ENCODE measurements around the gene SIM1. TPM values are rescaled to one million over a fixed set of nuclear protein-coding genes. Genes with fewer than 3 reads are reported as not detected.

SIM1 gene
- total and polyA plus RNA-seq, 2 of the 8 experiments (the other 6 are each of a cell fraction or from before 2014, with no cell fraction given): 0.02 to 0.39 TPM

DNA sequence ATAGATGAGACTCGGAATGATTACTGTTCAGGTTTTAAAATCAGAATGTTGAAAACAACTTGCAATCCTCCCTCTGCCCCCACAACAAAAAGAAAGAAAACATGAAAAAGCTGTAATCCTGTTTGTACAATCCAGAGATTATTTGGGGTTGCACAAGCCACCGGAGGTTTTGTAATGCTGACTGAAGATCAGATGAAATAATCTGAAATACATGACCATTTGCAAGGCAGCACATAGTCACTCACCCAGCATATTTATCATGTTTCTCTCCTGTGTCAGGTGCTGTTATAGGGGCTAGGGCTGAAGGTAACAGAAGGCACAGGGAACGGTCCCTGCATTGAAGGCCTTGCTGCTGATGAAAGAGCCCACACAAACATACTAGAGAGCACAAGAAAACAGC lies 85.3 kb downstream of the SIM1 start:
- no peaks in the 10 kb centered on the region for H3K79me2 ChIP-seq (ENCODE audit: control insufficient read depth in 1 of 2, insufficient read depth in 2 of 2, low read length in 2 of 2)
- WGBS, 2 experiments (ENCODE audit: extremely low coverage in 1 of 2, insufficient coverage in 1 of 2, insufficient read length in 1 of 2, insufficient replicate concordance in 2 of 2, low coverage in 1 of 2, low lambda C conversion rate in 2 of 2, missing lambda C conversion rate in 1 of 2): 96% methylated on average over 3 of the region's 3 CpGs; no CpG with 5 or more reads in 1 of the 2 experiments
- no peaks in the 10 kb centered on the region for H3K4me1 ChIP-seq (replicated peaks in 1 of 4; ENCODE audit: control insufficient read depth in 3 of 4, insufficient read depth in 4 of 4, low read length in 3 of 4)
- H4K91ac ChIP-seq (replicated peaks; ENCODE audit: insufficient read length, low read length): no peak overlapping the region
- H3K4me2 ChIP-seq (ENCODE audit: insufficient read depth in 1 of 2, low read depth in 2 of 2, low read length in 2 of 2): no peak overlapping the region
- H2AK5ac ChIP-seq (ENCODE audit: low read depth, low read length): no peak overlapping the region
- FAIRE-seq (no peak), DNase-seq (ENCODE audit: low read depth in 1 of 2, low spot score in 2 of 2) (no peak)
- CTCF ChIA-PET (ENCODE audit: partially characterized antibody): no interaction called here
- H3K27ac ChIP-seq (ENCODE audit: low read depth, low read length): no peak overlapping the region
- no peak overlapping the region for H2BK20ac ChIP-seq (ENCODE audit: low read length)
- POLR2A ChIA-PET (ENCODE audit: partially characterized antibody): no interaction called here
- H3K4me3 ChIP-seq (ENCODE audit: extremely low read depth in 1 of 4, insufficient read depth in 2 of 4, low read depth in 3 of 4, low read length in 4 of 4): no peak overlapping the region
- H4K8ac ChIP-seq (ENCODE audit: extremely low read depth, insufficient read depth, low read length): no peak overlapping the region
- H2BK5ac ChIP-seq (ENCODE audit: low read depth, low read length): 0 out of 2 replicates have a peak overlapping the region, but pooled peaks have one; percentile 26
- no peak overlapping the region for H3K14ac ChIP-seq (ENCODE audit: insufficient read length)
- no peak overlapping the region for H3K56ac ChIP-seq (replicated peaks; ENCODE audit: insufficient read length, low read depth, low read length)
- no peaks in the 10 kb centered on the region for H3K27me3 ChIP-seq (replicated peaks in 1 of 4; ENCODE audit: control insufficient read depth in 3 of 4, extremely low read depth in 1 of 4, insufficient read depth in 3 of 4, low read length in 3 of 4)
- no peak overlapping the region for H3K23ac ChIP-seq (ENCODE audit: insufficient read length)
- no peaks in the 10 kb centered on the region for H3K23me2 ChIP-seq (ENCODE audit: low read depth, low read length)
- H3K9me3 ChIP-seq (ENCODE audit: insufficient read depth in 2 of 2, low read depth in 1 of 2, low read length in 1 of 2): no peaks in the 10 kb centered on the region
- no peak overlapping the region for H3K4ac ChIP-seq (replicated peaks; ENCODE audit: insufficient read length, low read depth, low read length)
- no peak overlapping the region for H4K5ac ChIP-seq (ENCODE audit: insufficient read length, low read depth, low read length)
- no peak overlapping the region for H3K9ac ChIP-seq (replicated peaks in 1 of 4; ENCODE audit: extremely low read depth in 1 of 4, low read depth in 3 of 4, low read length in 3 of 4)
- H2BK120ac ChIP-seq (replicated peaks; ENCODE audit: low read depth, low read length): no peak overlapping the region
- H4K20me1 ChIP-seq (replicated peaks in 1 of 2; ENCODE audit: control insufficient read depth in 1 of 2, insufficient read depth in 2 of 2, low read length in 2 of 2): no peaks in the 10 kb centered on the region
- no peak overlapping the region for H2AFZ ChIP-seq (ENCODE audit: low read length)
- H3K18ac ChIP-seq (ENCODE audit: extremely low read depth, low read length): no peak overlapping the region
- H3K79me1 ChIP-seq (ENCODE audit: low read depth, low read length): no peaks in the 10 kb centered on the region
- H2BK12ac ChIP-seq (ENCODE audit: low read depth, low read length): no peak overlapping the region
- H2BK15ac ChIP-seq (ENCODE audit: low read length): no peak overlapping the region
- no peaks in the 10 kb centered on the region for H3K36me3 ChIP-seq (ENCODE audit: control insufficient read depth in 2 of 4, insufficient read depth in 4 of 4, low read length in 3 of 4)
- TF ChIP-seq, protein P1, sequence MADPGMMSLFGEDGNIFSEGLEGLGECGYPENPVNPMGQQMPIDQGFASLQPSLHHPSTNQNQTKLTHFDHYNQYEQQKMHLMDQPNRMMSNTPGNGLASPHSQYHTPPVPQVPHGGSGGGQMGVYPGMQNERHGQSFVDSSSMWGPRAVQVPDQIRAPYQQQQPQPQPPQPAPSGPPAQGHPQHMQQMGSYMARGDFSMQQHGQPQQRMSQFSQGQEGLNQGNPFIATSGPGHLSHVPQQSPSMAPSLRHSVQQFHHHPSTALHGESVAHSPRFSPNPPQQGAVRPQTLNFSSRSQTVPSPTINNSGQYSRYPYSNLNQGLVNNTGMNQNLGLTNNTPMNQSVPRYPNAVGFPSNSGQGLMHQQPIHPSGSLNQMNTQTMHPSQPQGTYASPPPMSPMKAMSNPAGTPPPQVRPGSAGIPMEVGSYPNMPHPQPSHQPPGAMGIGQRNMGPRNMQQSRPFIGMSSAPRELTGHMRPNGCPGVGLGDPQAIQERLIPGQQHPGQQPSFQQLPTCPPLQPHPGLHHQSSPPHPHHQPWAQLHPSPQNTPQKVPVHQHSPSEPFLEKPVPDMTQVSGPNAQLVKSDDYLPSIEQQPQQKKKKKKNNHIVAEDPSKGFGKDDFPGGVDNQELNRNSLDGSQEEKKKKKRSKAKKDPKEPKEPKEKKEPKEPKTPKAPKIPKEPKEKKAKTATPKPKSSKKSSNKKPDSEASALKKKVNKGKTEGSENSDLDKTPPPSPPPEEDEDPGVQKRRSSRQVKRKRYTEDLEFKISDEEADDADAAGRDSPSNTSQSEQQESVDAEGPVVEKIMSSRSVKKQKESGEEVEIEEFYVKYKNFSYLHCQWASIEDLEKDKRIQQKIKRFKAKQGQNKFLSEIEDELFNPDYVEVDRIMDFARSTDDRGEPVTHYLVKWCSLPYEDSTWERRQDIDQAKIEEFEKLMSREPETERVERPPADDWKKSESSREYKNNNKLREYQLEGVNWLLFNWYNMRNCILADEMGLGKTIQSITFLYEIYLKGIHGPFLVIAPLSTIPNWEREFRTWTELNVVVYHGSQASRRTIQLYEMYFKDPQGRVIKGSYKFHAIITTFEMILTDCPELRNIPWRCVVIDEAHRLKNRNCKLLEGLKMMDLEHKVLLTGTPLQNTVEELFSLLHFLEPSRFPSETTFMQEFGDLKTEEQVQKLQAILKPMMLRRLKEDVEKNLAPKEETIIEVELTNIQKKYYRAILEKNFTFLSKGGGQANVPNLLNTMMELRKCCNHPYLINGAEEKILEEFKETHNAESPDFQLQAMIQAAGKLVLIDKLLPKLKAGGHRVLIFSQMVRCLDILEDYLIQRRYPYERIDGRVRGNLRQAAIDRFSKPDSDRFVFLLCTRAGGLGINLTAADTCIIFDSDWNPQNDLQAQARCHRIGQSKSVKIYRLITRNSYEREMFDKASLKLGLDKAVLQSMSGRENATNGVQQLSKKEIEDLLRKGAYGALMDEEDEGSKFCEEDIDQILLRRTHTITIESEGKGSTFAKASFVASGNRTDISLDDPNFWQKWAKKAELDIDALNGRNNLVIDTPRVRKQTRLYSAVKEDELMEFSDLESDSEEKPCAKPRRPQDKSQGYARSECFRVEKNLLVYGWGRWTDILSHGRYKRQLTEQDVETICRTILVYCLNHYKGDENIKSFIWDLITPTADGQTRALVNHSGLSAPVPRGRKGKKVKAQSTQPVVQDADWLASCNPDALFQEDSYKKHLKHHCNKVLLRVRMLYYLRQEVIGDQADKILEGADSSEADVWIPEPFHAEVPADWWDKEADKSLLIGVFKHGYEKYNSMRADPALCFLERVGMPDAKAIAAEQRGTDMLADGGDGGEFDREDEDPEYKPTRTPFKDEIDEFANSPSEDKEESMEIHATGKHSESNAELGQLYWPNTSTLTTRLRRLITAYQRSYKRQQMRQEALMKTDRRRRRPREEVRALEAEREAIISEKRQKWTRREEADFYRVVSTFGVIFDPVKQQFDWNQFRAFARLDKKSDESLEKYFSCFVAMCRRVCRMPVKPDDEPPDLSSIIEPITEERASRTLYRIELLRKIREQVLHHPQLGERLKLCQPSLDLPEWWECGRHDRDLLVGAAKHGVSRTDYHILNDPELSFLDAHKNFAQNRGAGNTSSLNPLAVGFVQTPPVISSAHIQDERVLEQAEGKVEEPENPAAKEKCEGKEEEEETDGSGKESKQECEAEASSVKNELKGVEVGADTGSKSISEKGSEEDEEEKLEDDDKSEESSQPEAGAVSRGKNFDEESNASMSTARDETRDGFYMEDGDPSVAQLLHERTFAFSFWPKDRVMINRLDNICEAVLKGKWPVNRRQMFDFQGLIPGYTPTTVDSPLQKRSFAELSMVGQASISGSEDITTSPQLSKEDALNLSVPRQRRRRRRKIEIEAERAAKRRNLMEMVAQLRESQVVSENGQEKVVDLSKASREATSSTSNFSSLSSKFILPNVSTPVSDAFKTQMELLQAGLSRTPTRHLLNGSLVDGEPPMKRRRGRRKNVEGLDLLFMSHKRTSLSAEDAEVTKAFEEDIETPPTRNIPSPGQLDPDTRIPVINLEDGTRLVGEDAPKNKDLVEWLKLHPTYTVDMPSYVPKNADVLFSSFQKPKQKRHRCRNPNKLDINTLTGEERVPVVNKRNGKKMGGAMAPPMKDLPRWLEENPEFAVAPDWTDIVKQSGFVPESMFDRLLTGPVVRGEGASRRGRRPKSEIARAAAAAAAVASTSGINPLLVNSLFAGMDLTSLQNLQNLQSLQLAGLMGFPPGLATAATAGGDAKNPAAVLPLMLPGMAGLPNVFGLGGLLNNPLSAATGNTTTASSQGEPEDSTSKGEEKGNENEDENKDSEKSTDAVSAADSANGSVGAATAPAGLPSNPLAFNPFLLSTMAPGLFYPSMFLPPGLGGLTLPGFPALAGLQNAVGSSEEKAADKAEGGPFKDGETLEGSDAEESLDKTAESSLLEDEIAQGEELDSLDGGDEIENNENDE (IDR thresholded peaks at IDR 0.05; ENCODE audit: insufficient replicate concordance, low read length): no peak
